ENCODE results near the gene TNFSF8. TPM values are rescaled to one million over a fixed set of nuclear protein-coding genes. Genes with fewer than 3 reads are reported as not detected.

The TNFSF8 gene
- total RNA-seq, 1 experiment from 2014 or later, result not detected

GRCh38 chr9:114925039-114925438 is 5.4 kb downstream of the TNFSF8 start:
- Mint-ChIP-seq H3K9me3 (ENCODE audit: low read depth, unreplicated experiment) (no peaks in the 10 kb centered on the region), H3K27ac (ENCODE audit: unreplicated experiment) (no peak overlapping the region), H3K4me1 (ENCODE audit: low read depth, unreplicated experiment) (no peaks in the 10 kb centered on the region), H3K36me3 (ENCODE audit: insufficient read depth, unreplicated experiment) (no peaks in the 10 kb centered on the region), H3K27me3 (ENCODE audit: unreplicated experiment) (peaks cover 84% of the 10 kb centered on the region), H3K4me3 (ENCODE audit: low read depth, unreplicated experiment) (no peak overlapping the region)
- CTCF ChIA-PET, result no interaction called here
- no TSS peak for BruUV-seq (replicated peaks)
- DNase-seq, result no peak
- intact Hi-C loops (cut with micrococcal nuclease; ENCODE audit: unreplicated experiment), result no loop called here
- TF ChIP-seq CTCF (IDR thresholded peaks at IDR 0.05; ENCODE audit: unreplicated experiment), result no peak

- TF ChIP-seq CTCF (IDR thresholded peaks at IDR 0.05; ENCODE audit: unreplicated experiment), result no peak
- BruUV-seq (replicated peaks), result no TSS peak
- H3K4me3 Mint-ChIP-seq (ENCODE audit: low read depth, unreplicated experiment), result no peak overlapping the region
- intact Hi-C loops (cut with micrococcal nuclease; ENCODE audit: unreplicated experiment), result no loop called here
- CTCF ChIA-PET, result no interaction called here
- H3K9me3 Mint-ChIP-seq (ENCODE audit: low read depth, unreplicated experiment), result no peaks in the 10 kb centered on the region
- H3K4me1 Mint-ChIP-seq (ENCODE audit: low read depth, unreplicated experiment), result no peaks in the 10 kb centered on the region
- H3K27me3 Mint-ChIP-seq (ENCODE audit: unreplicated experiment), result peaks cover 82% of the 10 kb centered on the region
- no peaks in the 10 kb centered on the region for H3K36me3 Mint-ChIP-seq (ENCODE audit: insufficient read depth, unreplicated experiment)
- DNase-seq, result no peak
- no peak overlapping the region for H3K27ac Mint-ChIP-seq (ENCODE audit: unreplicated experiment)
Measured at GRCh38 chr9:114924327-114924726, 6.1 kb downstream of the TNFSF8 start.

- no TSS peak for BruUV-seq (replicated peaks)
- peaks cover 78% of the 10 kb centered on the region for H3K27me3 Mint-ChIP-seq (ENCODE audit: unreplicated experiment)
- intact Hi-C loops (cut with micrococcal nuclease; ENCODE audit: unreplicated experiment), result no loop called here
- H3K27ac Mint-ChIP-seq (ENCODE audit: unreplicated experiment), result no peak overlapping the region
- no peaks in the 10 kb centered on the region for H3K4me1 Mint-ChIP-seq (ENCODE audit: low read depth, unreplicated experiment)
- H3K36me3 Mint-ChIP-seq (ENCODE audit: insufficient read depth, unreplicated experiment), result no peaks in the 10 kb centered on the region
- no peaks in the 10 kb centered on the region for H3K9me3 Mint-ChIP-seq (ENCODE audit: low read depth, unreplicated experiment)
- TF ChIP-seq CTCF (IDR thresholded peaks at IDR 0.05; ENCODE audit: unreplicated experiment), result no peak
- H3K4me3 Mint-ChIP-seq (ENCODE audit: low read depth, unreplicated experiment), result no peak overlapping the region
- DNase-seq, result no peak
- CTCF ChIA-PET, result no interaction called here
Measured at GRCh38 chr9:114923918-114924317, 6.5 kb downstream of the TNFSF8 start.

- Mint-ChIP-seq H3K4me1 (ENCODE audit: low read depth, unreplicated experiment) (no peaks in the 10 kb centered on the region), H3K4me3 (ENCODE audit: low read depth, unreplicated experiment) (no peak overlapping the region), H3K27ac (ENCODE audit: unreplicated experiment) (no peak overlapping the region), H3K36me3 (ENCODE audit: insufficient read depth, unreplicated experiment) (no peaks in the 10 kb centered on the region), H3K9me3 (ENCODE audit: low read depth, unreplicated experiment) (no peaks in the 10 kb centered on the region), H3K27me3 (ENCODE audit: unreplicated experiment) (peaks cover 72% of the 10 kb centered on the region)
- TF ChIP-seq CTCF (IDR thresholded peaks at IDR 0.05; ENCODE audit: unreplicated experiment), result no peak
- DNase-seq, result no peak
- no TSS peak for BruUV-seq (replicated peaks)
- intact Hi-C loops (cut with micrococcal nuclease; ENCODE audit: unreplicated experiment), result no loop called here
- CTCF ChIA-PET, result no interaction called here
Measured at GRCh38 chr9:114921171-114921570, 9.2 kb downstream of the TNFSF8 start.
